ENCODE measurements around the gene TBC1D2B.
"Not testable (repeated sequence)": the region's sequence is repeated elsewhere in the genome, so short reads cannot be mapped to it uniquely, and the experiment has no call there.

TBC1D2B gene

GRCh38 chr15:77982127-77982490, 95.4 kb downstream of the TBC1D2B start:
- Histone ChIP-seq H3K27ac (replicated peaks) (no peak overlapping the region), H3K4me3 (replicated peaks; ENCODE audit: insufficient read depth, low read length) (no peak overlapping the region), H3K27me3 (ENCODE audit: insufficient read depth, poor library complexity, severe bottlenecking) (peaks cover 3% of the 10 kb centered on the region)
- no peak for DNase-seq (ENCODE audit: low read depth in 1 of 2, low spot score in 1 of 2)
- no peak for TF ChIP-seq REST (IDR thresholded peaks at IDR 0.05; ENCODE audit: insufficient replicate concordance, low read depth)
- TF ChIP-seq SPI1 (IDR thresholded peaks at IDR 0.05; ENCODE audit: borderline replicate concordance, low read depth) = no peak
- no peak for TF ChIP-seq POLR2AphosphoS5 (IDR thresholded peaks at IDR 0.05; ENCODE audit: low read depth)
- no peak for TF ChIP-seq GABPA (IDR thresholded peaks at IDR 0.05; ENCODE audit: low read depth)
- no peak for TF ChIP-seq CTCF (IDR thresholded peaks at IDR 0.05; ENCODE audit: insufficient read depth, low read length)

- H3K4me3 ChIP-seq (replicated peaks; ENCODE audit: insufficient read depth, low read length) = no peak overlapping the region
- peaks cover 3% of the 10 kb centered on the region for H3K27me3 ChIP-seq (ENCODE audit: insufficient read depth, poor library complexity, severe bottlenecking)
- no peak for TF ChIP-seq GABPA (IDR thresholded peaks at IDR 0.05; ENCODE audit: low read depth)
- no peak for TF ChIP-seq POLR2AphosphoS5 (IDR thresholded peaks at IDR 0.05; ENCODE audit: low read depth)
- no peak overlapping the region for H3K27ac ChIP-seq (replicated peaks)
- DNase-seq (ENCODE audit: low read depth in 1 of 2, low spot score in 1 of 2) = no peak
Measured at GRCh38 chr15:77981281-77982126, 96.0 kb downstream of the TBC1D2B start.

- not testable (repeated sequence) for H3K27ac ChIP-seq (replicated peaks); H3K4me3 ChIP-seq (replicated peaks; ENCODE audit: insufficient read depth, low read length); DNase-seq (ENCODE audit: low read depth in 1 of 2, low spot score in 1 of 2); H3K27me3 ChIP-seq (ENCODE audit: insufficient read depth, poor library complexity, severe bottlenecking)
Measured at GRCh38 chr15:77980674-77981073, 96.8 kb downstream of the TBC1D2B start.

GRCh38 chr15:77980098-77980497, 97.4 kb downstream of the TBC1D2B start:
- DNase-seq (ENCODE audit: low read depth in 1 of 2, low spot score in 1 of 2) = no peak
- TF ChIP-seq GABPA (IDR thresholded peaks at IDR 0.05; ENCODE audit: low read depth) (no peak), REST (IDR thresholded peaks at IDR 0.05; ENCODE audit: insufficient replicate concordance, low read depth) (no peak), CTCF (IDR thresholded peaks at IDR 0.05; ENCODE audit: insufficient read depth, low read length) (no peak), SPI1 (IDR thresholded peaks at IDR 0.05; ENCODE audit: borderline replicate concordance, low read depth) (no peak), POLR2AphosphoS5 (IDR thresholded peaks at IDR 0.05; ENCODE audit: low read depth) (no peak)
- no peak overlapping the region for H3K27ac ChIP-seq (replicated peaks)
- peaks cover 3% of the 10 kb centered on the region for H3K27me3 ChIP-seq (ENCODE audit: insufficient read depth, poor library complexity, severe bottlenecking)
- no peak overlapping the region for H3K4me3 ChIP-seq (replicated peaks; ENCODE audit: insufficient read depth, low read length)

- not testable (repeated sequence) for H3K27me3 ChIP-seq (ENCODE audit: insufficient read depth, poor library complexity, severe bottlenecking); DNase-seq (ENCODE audit: low read depth in 1 of 2, low spot score in 1 of 2); H3K4me3 ChIP-seq (replicated peaks; ENCODE audit: insufficient read depth, low read length); H3K27ac ChIP-seq (replicated peaks)
Measured at GRCh38 chr15:77979157-77979556, 98.4 kb downstream of the TBC1D2B start.

GRCh38 chr15:77978759-77979145, 98.8 kb downstream of the TBC1D2B start:
- not testable (repeated sequence) for H3K27ac ChIP-seq (replicated peaks); DNase-seq (ENCODE audit: low read depth in 1 of 2, low spot score in 1 of 2); H3K27me3 ChIP-seq (ENCODE audit: insufficient read depth, poor library complexity, severe bottlenecking); H3K4me3 ChIP-seq (replicated peaks; ENCODE audit: insufficient read depth, low read length)

- not testable (repeated sequence) for H3K27ac ChIP-seq (replicated peaks); DNase-seq (ENCODE audit: low read depth in 1 of 2, low spot score in 1 of 2); H3K4me3 ChIP-seq (replicated peaks; ENCODE audit: insufficient read depth, low read length); H3K27me3 ChIP-seq (ENCODE audit: insufficient read depth, poor library complexity, severe bottlenecking)
Measured at GRCh38 chr15:77977903-77978758, 99.4 kb downstream of the TBC1D2B start.

Measured in HL-60 (cell line).